Uterus (tissue), 2 donors: ENCODE measurements around the gene INSRR.

Source experiments
- CTCF ChIP-seq, 4 experiments: fragments of 200-600 bp in 2 of 4; fragments of 450-650 bp in 2 of 4; sonication (generic) in 2 of 4; IDR thresholded peaks; one replicate each; pipeline ENCODE4 v1.5.1; 2016 to 2019; ENCODE audit warnings: antibody characterized with exemption in 4 of 4, mild to moderate bottlenecking in 2 of 4, moderate library complexity in 1 of 4
- POLR2A ChIP-seq, 2 donors: fragments of 450-650 bp; IDR thresholded peaks; one replicate each; pipeline ENCODE4 v1.6.1; 2016; ENCODE audit warnings: antibody characterized with exemption in 2 of 2, mild to moderate bottlenecking in 1 of 2, moderate library complexity in 1 of 2

GRCh38 chr1:156845055-156845952 lies 13.6 kb downstream of the INSRR start:
- TF ChIP-seq CTCF (IDR thresholded peaks at IDR 0.05) (no peak), POLR2A (IDR thresholded peaks at IDR 0.05) (no peak)
